ENCODE measurements around the gene SHROOM4.

SHROOM4 gene

GRCh38 chrX:50815120-50815519 is 1.1 kb upstream of the SHROOM4 start:
- DNase-seq (ENCODE audit: low read depth): no peak
- TF ChIP-seq CTCF (IDR thresholded peaks at IDR 0.05; ENCODE audit: control insufficient read depth, insufficient read depth, low read depth, low read length, missing control alignments): no peak
- no peak overlapping the region for H3K4me3 ChIP-seq (ENCODE audit: control insufficient read depth, low read depth, low read length)

GRCh38 chrX:50814701-50815100 is 707 bp upstream of the SHROOM4 start:
- DNase-seq (ENCODE audit: low read depth): no peak
- peak overlapping the region; percentile 65 for H3K4me3 ChIP-seq (ENCODE audit: control insufficient read depth, low read depth, low read length)
- no peak for TF ChIP-seq CTCF (IDR thresholded peaks at IDR 0.05; ENCODE audit: control insufficient read depth, insufficient read depth, low read depth, low read length, missing control alignments)

GRCh38 chrX:50812995-50813842 is 775 bp downstream of the SHROOM4 start:
- peak overlapping the region; percentile 65 for H3K4me3 ChIP-seq (ENCODE audit: control insufficient read depth, low read depth, low read length)
- TF ChIP-seq CTCF (IDR thresholded peaks at IDR 0.05; ENCODE audit: control insufficient read depth, insufficient read depth, low read depth, low read length, missing control alignments): no peak
- DNase-seq (ENCODE audit: low read depth): no peak

- H3K4me3 ChIP-seq (ENCODE audit: control insufficient read depth, low read depth, low read length): no peak overlapping the region
- no peak for DNase-seq (ENCODE audit: low read depth)
- TF ChIP-seq CTCF (IDR thresholded peaks at IDR 0.05; ENCODE audit: control insufficient read depth, insufficient read depth, low read depth, low read length, missing control alignments): no peak
Observed at GRCh38 chrX:50805276-50805675, 8.7 kb downstream of the SHROOM4 start.

GRCh38 chrX:50801135-50801534 is 12.9 kb downstream of the SHROOM4 start:
- no peak for TF ChIP-seq CTCF (IDR thresholded peaks at IDR 0.05; ENCODE audit: control insufficient read depth, insufficient read depth, low read depth, low read length, missing control alignments)
- no peak overlapping the region for H3K4me3 ChIP-seq (ENCODE audit: control insufficient read depth, low read depth, low read length)
- no peak for DNase-seq (ENCODE audit: low read depth)

- no peak for DNase-seq (ENCODE audit: low read depth)
- TF ChIP-seq CTCF (IDR thresholded peaks at IDR 0.05; ENCODE audit: control insufficient read depth, insufficient read depth, low read depth, low read length, missing control alignments): no peak
- no peak overlapping the region for H3K4me3 ChIP-seq (ENCODE audit: control insufficient read depth, low read depth, low read length)
Observed at GRCh38 chrX:50799531-50799961, 14.4 kb downstream of the SHROOM4 start.
